SH-SY5Y (cell line): ENCODE data around the gene GAS7.

ENCODE experiments used
- GATA2 ChIP-seq: IDR thresholded peaks from 2 replicates; pipeline ENCODE4 v1.6.1; 2011; ENCODE audit warnings: mild to moderate bottlenecking, low read depth, low read length
- GATA3 ChIP-seq: IDR thresholded peaks from 2 replicates; pipeline ENCODE4 v1.6.1; 2011; ENCODE audit warnings: low read depth, mild to moderate bottlenecking, low read length, moderate library complexity

DNA sequence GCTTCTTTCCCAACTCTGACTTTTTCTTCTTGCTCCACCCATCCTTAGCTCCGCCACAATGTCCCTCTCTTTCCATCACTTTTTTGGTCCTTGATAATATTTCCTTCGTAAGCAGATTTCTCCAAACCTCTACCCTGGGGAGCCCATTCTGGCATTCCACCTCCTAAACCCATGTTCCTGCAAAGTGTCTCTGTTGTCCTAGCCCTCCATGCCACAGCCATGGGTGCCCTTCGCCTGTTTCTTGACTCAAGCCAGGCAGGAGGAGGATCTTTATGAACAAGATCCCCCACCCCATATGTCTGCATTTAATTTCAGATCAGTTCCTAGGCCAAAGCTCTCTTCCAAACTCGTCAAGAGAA lies 42.4 kb downstream of the GAS7 start:
- TF ChIP-seq GATA2 (no peak), GATA3 (no peak)
